H9 (cell line): ENCODE data around the gene CTIF. TPM values are rescaled to one million over a fixed set of nuclear protein-coding genes. Genes with fewer than 3 reads are reported as not detected.

Experiments
- DNase-seq: peaks from one replicate; pipeline ENCODE4 v3.0.0-alpha.2; 2017
- H2AFZ ChIP-seq: one replicate; pipeline ENCODE4 v1.6.1; 2013; ENCODE audit warnings: mild to moderate bottlenecking, low read length, control low read depth, moderate library complexity
- H2AK5ac ChIP-seq: 2 replicates; pipeline ENCODE4 v1.6.1; 2013; ENCODE audit warnings: low read length, control low read depth, mixed read lengths; ENCODE audit not compliant: insufficient read length
- H2BK120ac ChIP-seq: one replicate; pipeline ENCODE4 v1.6.1; 2013; ENCODE audit warnings: low read depth, mild to moderate bottlenecking, low read length, control low read depth, inconsistent platforms; ENCODE audit not compliant: poor library complexity, severe bottlenecking
- H2BK12ac ChIP-seq: 2 replicates; pipeline ENCODE4 v1.6.1; 2013; ENCODE audit warnings: low read length, control low read depth, mixed read lengths, low read depth; ENCODE audit not compliant: insufficient read length
- H2BK15ac ChIP-seq: 2 replicates; pipeline ENCODE4 v1.6.1; 2013; ENCODE audit warnings: low read depth, low read length, control low read depth
- H2BK20ac ChIP-seq: one replicate; pipeline ENCODE4 v1.6.1; 2013; ENCODE audit warnings: low read depth, mild to moderate bottlenecking, low read length, control low read depth, inconsistent platforms; ENCODE audit not compliant: poor library complexity, severe bottlenecking
- H2BK5ac ChIP-seq: 2 replicates; pipeline ENCODE4 v1.6.1; 2013; ENCODE audit warnings: low read length, control low read depth, mixed read lengths; ENCODE audit not compliant: insufficient read length
- H3K14ac ChIP-seq: 2 replicates; pipeline ENCODE4 v1.6.1; 2013; ENCODE audit warnings: low read length, control low read depth; ENCODE audit not compliant: insufficient read depth
- H3K18ac ChIP-seq: 2 replicates; pipeline ENCODE4 v1.6.1; 2013; ENCODE audit warnings: low read depth, mild to moderate bottlenecking, mixed read lengths, low read length, control low read depth; ENCODE audit not compliant: insufficient read length
- H3K23ac ChIP-seq: 2 replicates; pipeline ENCODE4 v1.6.1; 2013; ENCODE audit warnings: low read length, control low read depth, mixed read lengths, low read depth; ENCODE audit not compliant: insufficient read length
- H3K23me2 ChIP-seq: 2 replicates; pipeline ENCODE4 v1.6.1; 2013; ENCODE audit warnings: low read depth, mild to moderate bottlenecking, mixed read lengths, low read length, control low read depth; ENCODE audit not compliant: insufficient read length, poor library complexity, severe bottlenecking
- H3K27ac ChIP-seq: 2 replicates; pipeline ENCODE4 v1.5.1; 2013; ENCODE audit warnings: low read length, control low read depth, mixed read lengths, low read depth; ENCODE audit not compliant: insufficient read length
- H3K27me3 ChIP-seq: 2 replicates; pipeline ENCODE4 v1.6.1; 2013; ENCODE audit warnings: low read length, control low read depth, inconsistent platforms; ENCODE audit not compliant: insufficient read depth
- H3K4ac ChIP-seq: 2 replicates; pipeline ENCODE4 v1.6.1; 2013; ENCODE audit warnings: low read depth, mild to moderate bottlenecking, control low read depth, inconsistent platforms, low read length, moderate library complexity
- H3K4me1 ChIP-seq: 2 replicates; pipeline ENCODE4 v1.6.1; 2013; ENCODE audit warnings: low read length, control low read depth, inconsistent platforms; ENCODE audit not compliant: insufficient read depth
- H3K4me2 ChIP-seq: 2 replicates; pipeline ENCODE4 v1.6.1; 2013; ENCODE audit warnings: low read length, control low read depth, mixed read lengths; ENCODE audit not compliant: insufficient read length, insufficient read depth
- H3K56ac ChIP-seq: 2 replicates; pipeline ENCODE4 v1.6.1; 2013; ENCODE audit warnings: low read depth, mild to moderate bottlenecking, mixed read lengths, low read length, control low read depth; ENCODE audit not compliant: insufficient read length
- H3K79me1 ChIP-seq: 2 replicates; pipeline ENCODE4 v1.6.1; 2013; ENCODE audit warnings: low read depth, mild to moderate bottlenecking, moderate library complexity, low read length, control low read depth, inconsistent platforms; ENCODE audit not compliant: insufficient read depth, poor library complexity, severe bottlenecking
- H3K79me2 ChIP-seq: 2 replicates; pipeline ENCODE4 v1.6.1; 2013; ENCODE audit warnings: low read length, control low read depth, inconsistent platforms; ENCODE audit not compliant: insufficient read depth
- H3K9ac ChIP-seq: 2 replicates; pipeline ENCODE4 v1.6.1; 2013; ENCODE audit warnings: low read length, control low read depth, mixed read lengths; ENCODE audit not compliant: insufficient read length; ENCODE audit errors: extremely low read depth
- H3K9me3 ChIP-seq: one replicate; pipeline ENCODE4 v1.6.1; 2013; ENCODE audit warnings: low read depth, low read length, inconsistent platforms; ENCODE audit not compliant: control insufficient read depth
- H3T11ph ChIP-seq: one replicate; pipeline ENCODE4 v1.6.1; 2013; ENCODE audit warnings: mild to moderate bottlenecking, low read length, control low read depth, inconsistent platforms
- H4K20me1 ChIP-seq: one replicate; pipeline ENCODE4 v1.6.1; 2013; ENCODE audit not compliant: control insufficient read depth, insufficient read length, insufficient read depth
- H4K5ac ChIP-seq: 2 replicates; pipeline ENCODE4 v1.6.1; 2013; ENCODE audit warnings: low read depth, mild to moderate bottlenecking, mixed read lengths, low read length, control low read depth; ENCODE audit not compliant: insufficient read length
- H4K8ac ChIP-seq: replicated peaks from 2 replicates; pipeline ENCODE4 v1.6.1; 2013; ENCODE audit warnings: low read length, control low read depth, mixed read lengths, low read depth; ENCODE audit not compliant: insufficient read length
- H4K91ac ChIP-seq: 2 replicates; pipeline ENCODE4 v1.6.1; 2013; ENCODE audit warnings: low read depth, mild to moderate bottlenecking, moderate library complexity, mixed read lengths, low read length, control low read depth; ENCODE audit not compliant: insufficient read length
- H3K27ac Mint-ChIP-seq, 3 experiments: 2 replicates in 2 of 3; 3 replicates in 1 of 3; pipeline ENCODE4 v1.8.0; 2020 to 2021; ENCODE audit warnings: mixed read lengths in 3 of 3, mild to moderate bottlenecking in 1 of 3, moderate library complexity in 1 of 3
- H3K27me3 Mint-ChIP-seq: 2 replicates; pipeline ENCODE4 v1.8.0; 2021; ENCODE audit warnings: low read depth, mild to moderate bottlenecking, moderate library complexity, mixed read lengths
- H3K36me3 Mint-ChIP-seq, 3 experiments: 2 replicates in 2 of 3; 3 replicates in 1 of 3; pipeline ENCODE4 v1.8.0; 2020 to 2021; ENCODE audit warnings: low read depth in 3 of 3, mixed read lengths in 3 of 3; ENCODE audit not compliant: insufficient read depth in 1 of 3
- H3K4me1 Mint-ChIP-seq, 2 experiments: 2 replicates each; pipeline ENCODE4 v1.8.0; 2020; ENCODE audit warnings: mixed read lengths in 2 of 2
- H3K4me3 Mint-ChIP-seq, 2 experiments: 2 replicates in 1 of 2; 3 replicates in 1 of 2; pipeline ENCODE4 v1.8.0; 2020 to 2021; ENCODE audit warnings: mild to moderate bottlenecking in 2 of 2, mixed read lengths in 2 of 2, moderate library complexity in 1 of 2
- H3K9me3 Mint-ChIP-seq, 2 experiments: 2 replicates in 1 of 2; 3 replicates in 1 of 2; pipeline ENCODE4 v1.8.0; 2020; ENCODE audit warnings: mild to moderate bottlenecking in 2 of 2, mixed read lengths in 2 of 2, moderate library complexity in 1 of 2
- WGBS: extraction: QIAGEN DNeasy Blood & Tissue Kit; methylation state at CpG from one replicate; pipeline ENCODE4 v1.1.7; 2013; ENCODE audit warnings: missing lambda C conversion rate, low lambda C conversion rate, mixed read lengths; ENCODE audit not compliant: insufficient read length; ENCODE audit errors: extremely low coverage; 5-methylcytosine and 5-hydroxymethylcytosine counted together
- total RNA-seq: library from RNA; stranded (reverse); gene quantifications from 2 replicates; pipeline ENCODE4 v1.2.1, GENCODE V29; 2021
- TF ChIP-seq, protein P1 (sequence below): fragments of 200-600 bp; sonication (generic); conservative IDR thresholded peaks from 3 replicates; pipeline ENCODE4 v1.8.0; 2021; ENCODE audit warnings: antibody characterized with exemption, mild to moderate bottlenecking

The CTIF gene
- total RNA-seq, 1 experiment from 2014 or later, result 15.8 TPM

DNA sequence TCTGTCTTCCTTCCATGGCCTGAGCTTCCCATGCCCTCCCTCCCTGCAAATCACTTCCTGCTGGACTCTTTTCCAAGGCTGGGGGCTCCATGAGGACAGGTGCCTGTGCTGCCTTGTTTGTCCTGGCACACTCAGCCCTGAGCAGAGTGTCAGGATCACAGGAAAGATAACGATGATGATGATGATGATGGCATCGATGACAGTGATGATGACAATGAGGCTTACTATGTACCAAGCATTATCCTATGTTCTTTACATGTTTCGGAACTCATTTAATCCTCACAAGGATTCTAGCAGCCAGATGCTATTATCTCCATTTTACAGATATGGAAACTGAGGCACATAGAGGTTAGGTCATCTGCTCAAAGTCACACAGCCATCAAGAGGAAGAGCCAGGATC, 170.0 kb downstream of the CTIF start:
- Histone ChIP-seq H3K9me3 (no peaks in the 10 kb centered on the region), H3K23me2 (no peaks in the 10 kb centered on the region), H3K79me2 (no peaks in the 10 kb centered on the region), H3K23ac (no peak overlapping the region), H2BK12ac (no peak overlapping the region), H2BK20ac (no peak overlapping the region), H2BK5ac (no peak overlapping the region), H3K4me2 (no peak overlapping the region), H3K27ac (no peak overlapping the region), H4K91ac (no peak overlapping the region), H3K79me1 (no peaks in the 10 kb centered on the region), H4K8ac (no peak overlapping the region), H3K56ac (no peak overlapping the region), H4K5ac (no peak overlapping the region), H2AK5ac (no peak overlapping the region), H3K14ac (no peak overlapping the region), H3K4me1 (no peaks in the 10 kb centered on the region), H2BK120ac (no peak overlapping the region), H3T11ph (no peak overlapping the region), H3K27me3 (no peaks in the 10 kb centered on the region), H2AFZ (no peak overlapping the region), H2BK15ac (no peak overlapping the region), H3K9ac (no peak overlapping the region), H3K18ac (no peak overlapping the region), H4K20me1 (no peaks in the 10 kb centered on the region), H3K4ac (no peak overlapping the region)
- Mint-ChIP-seq H3K36me3 (peaks cover 0 to 2% (median 0%) of the 10 kb centered on the region in 3 experiments; a peak in 1 of 7 replicates), H3K27ac (no peak overlapping the region), H3K4me3 (no peak overlapping the region), H3K4me1 (peaks cover 14 to 18% of the 10 kb centered on the region in 2 experiments), H3K27me3 (no peaks in the 10 kb centered on the region), H3K9me3 (peaks cover 0 to 2% of the 10 kb centered on the region in 2 experiments; a peak in 1 of 5 replicates)
- DNase-seq, result no peak
- no CpG with 5 or more reads among the region's 3 CpGs for WGBS
- TF ChIP-seq, protein P1, sequence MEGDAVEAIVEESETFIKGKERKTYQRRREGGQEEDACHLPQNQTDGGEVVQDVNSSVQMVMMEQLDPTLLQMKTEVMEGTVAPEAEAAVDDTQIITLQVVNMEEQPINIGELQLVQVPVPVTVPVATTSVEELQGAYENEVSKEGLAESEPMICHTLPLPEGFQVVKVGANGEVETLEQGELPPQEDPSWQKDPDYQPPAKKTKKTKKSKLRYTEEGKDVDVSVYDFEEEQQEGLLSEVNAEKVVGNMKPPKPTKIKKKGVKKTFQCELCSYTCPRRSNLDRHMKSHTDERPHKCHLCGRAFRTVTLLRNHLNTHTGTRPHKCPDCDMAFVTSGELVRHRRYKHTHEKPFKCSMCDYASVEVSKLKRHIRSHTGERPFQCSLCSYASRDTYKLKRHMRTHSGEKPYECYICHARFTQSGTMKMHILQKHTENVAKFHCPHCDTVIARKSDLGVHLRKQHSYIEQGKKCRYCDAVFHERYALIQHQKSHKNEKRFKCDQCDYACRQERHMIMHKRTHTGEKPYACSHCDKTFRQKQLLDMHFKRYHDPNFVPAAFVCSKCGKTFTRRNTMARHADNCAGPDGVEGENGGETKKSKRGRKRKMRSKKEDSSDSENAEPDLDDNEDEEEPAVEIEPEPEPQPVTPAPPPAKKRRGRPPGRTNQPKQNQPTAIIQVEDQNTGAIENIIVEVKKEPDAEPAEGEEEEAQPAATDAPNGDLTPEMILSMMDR, result no peak
